CD4-positive, alpha-beta memory T cell (primary cell): Measurements from ENCODE around the gene LOXL3. TPM values are rescaled to one million over a fixed set of nuclear protein-coding genes. Genes with fewer than 3 reads are reported as not detected.

ENCODE experiments used
- CTCF ChIA-PET: fragments of 350-600 bp; sonication (Branson Sonifier 250); formaldehyde crosslinking; loops from one replicate; lab custom pipeline; 2021; ENCODE audit warnings: inconsistent platforms; ENCODE audit not compliant: partially characterized antibody; lab: Charles Lee
- POLR2A ChIA-PET: fragments of 350-600 bp; sonication (Branson Sonifier 250); formaldehyde crosslinking; loops from one replicate; lab custom pipeline; 2021; ENCODE audit not compliant: partially characterized antibody; lab: Charles Lee
- DNase-seq, 5 donors: peaks; one replicate each; pipeline versions ENCODE4 v3.0.0 to v3.0.0-alpha.2; 2020 to 2022; ENCODE audit warnings: mixed read lengths in 1 of 5
- H3K27ac ChIP-seq: one replicate; pipeline ENCODE4 v1.7.0; 2013; ENCODE audit warnings: low read depth, low read length
- H3K27me3 ChIP-seq: 2 replicates; pipeline ENCODE4 v1.7.0; 2013; ENCODE audit warnings: mild to moderate bottlenecking, low read length, moderate library complexity; ENCODE audit not compliant: insufficient read depth
- H3K36me3 ChIP-seq: 2 replicates; pipeline ENCODE4 v1.7.0; 2013; ENCODE audit warnings: mild to moderate bottlenecking, low read length, moderate library complexity; ENCODE audit not compliant: insufficient read depth
- H3K4me1 ChIP-seq: 2 replicates; pipeline ENCODE4 v1.7.0; 2013; ENCODE audit warnings: mild to moderate bottlenecking, low read length, moderate library complexity; ENCODE audit not compliant: insufficient read depth
- H3K4me3 ChIP-seq, 2 donors: one replicate each; pipeline ENCODE4 v1.7.0; 2013; ENCODE audit warnings: low read length in 2 of 2, mild to moderate bottlenecking in 1 of 2
- H3K9me3 ChIP-seq, 2 donors: one replicate each; pipeline ENCODE4 v1.7.0; 2013; ENCODE audit warnings: low read length in 2 of 2, control low read depth in 1 of 2; ENCODE audit not compliant: control insufficient read depth in 1 of 2
- H3K27ac Mint-ChIP-seq, 7 donors: one replicate each; pipeline ENCODE4 v1.8.0; 2020 to 2021; ENCODE audit warnings: mixed read lengths in 7 of 7, mild to moderate bottlenecking in 6 of 7, inconsistent platforms in 3 of 7, moderate library complexity in 3 of 7
- H3K27me3 Mint-ChIP-seq, 2 donors: one replicate each; pipeline ENCODE4 v1.8.0; 2020 to 2021; ENCODE audit warnings: mixed read lengths in 2 of 2
- H3K36me3 Mint-ChIP-seq, 2 donors: one replicate each; pipeline ENCODE4 v1.8.0; 2020 to 2021; ENCODE audit warnings: mixed read lengths in 2 of 2, inconsistent platforms in 1 of 2, mild to moderate bottlenecking in 1 of 2
- H3K4me1 Mint-ChIP-seq, 4 donors: one replicate each; pipeline ENCODE4 v1.8.0; 2020 to 2021; ENCODE audit warnings: mixed read lengths in 4 of 4, mild to moderate bottlenecking in 1 of 4
- H3K4me3 Mint-ChIP-seq, 8 donors: one replicate each; pipeline ENCODE4 v1.8.0; 2020 to 2021; ENCODE audit warnings: mixed read lengths in 8 of 8, mild to moderate bottlenecking in 7 of 8, moderate library complexity in 6 of 8, inconsistent platforms in 3 of 8
- H3K9me3 Mint-ChIP-seq, 8 donors: one replicate each; pipeline ENCODE4 v1.8.0; 2020 to 2021; ENCODE audit warnings: mixed read lengths in 8 of 8, mild to moderate bottlenecking in 5 of 8, inconsistent platforms in 3 of 8, moderate library complexity in 1 of 8
- intact Hi-C: fragments of 100-400 bp; cut with micrococcal nuclease; formaldehyde crosslinking; loops from one replicate; pipeline ENCODE4 v1.15.1; 2023
- polyA plus RNA-seq, 2 donors: library from polyadenylated mRNA; unstranded; fragments of 300-500 nt; fragmentation: Illumina TruSeq; gene quantifications; one replicate each; pipeline ENCODE4 v1.2.3, GENCODE V29; 2021
- total RNA-seq, 2 experiments: library from RNA; stranded (reverse); gene quantifications; one replicate each; pipeline ENCODE4 v1.2.3, GENCODE V29; 2021

The LOXL3 gene
- total and polyA plus RNA-seq, 4 experiments from 2014 or later: 0.25 to 0.32 TPM; not detected in 2

DNA sequence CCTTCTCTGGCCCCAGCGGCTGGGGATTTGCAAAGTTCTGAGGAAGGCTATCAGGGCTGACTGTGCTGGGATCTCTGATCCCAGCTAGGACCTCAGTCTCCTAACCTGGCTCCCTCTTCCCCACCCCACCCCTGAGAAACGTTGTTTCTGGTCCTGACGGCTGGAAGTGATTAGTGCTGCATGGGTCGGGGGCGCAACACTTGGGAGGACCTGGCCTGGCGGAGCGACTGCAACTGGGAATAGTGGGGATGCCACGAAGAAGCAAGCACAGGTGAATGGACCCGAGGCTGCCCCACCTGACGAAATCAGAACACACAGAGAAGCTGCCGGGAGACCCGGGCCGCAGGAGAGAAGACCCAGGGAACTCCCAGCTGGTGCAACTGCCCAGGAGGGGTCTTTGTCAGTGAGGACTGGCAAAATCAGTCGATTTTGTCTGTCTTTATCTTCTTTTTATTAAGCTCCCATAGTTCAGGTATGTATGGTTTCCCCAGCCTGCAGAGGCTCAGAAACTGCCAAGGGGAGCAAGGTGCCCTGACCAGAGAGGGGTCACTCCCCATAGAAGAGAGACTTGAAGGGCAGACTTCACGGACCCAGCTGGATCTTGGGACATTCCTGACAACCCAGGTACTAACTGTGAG, 53.7 kb downstream of the LOXL3 start:
- peak overlapping the region in 1 of 7 donors; percentile 30 for H3K27ac Mint-ChIP-seq
- H3K27ac ChIP-seq: no peak overlapping the region
- CTCF ChIA-PET: interaction anchor here (1.2 to 1.3 kb wide), 2 partner anchors 58 to 86 kb away, joined by 3 read pairs; no protein-coding TSS in a partner anchor
- peaks cover 24 to 58% of the 10 kb centered on the region in 2 donors for H3K27me3 Mint-ChIP-seq
- no peaks in the 10 kb centered on the region for H3K9me3 ChIP-seq
- H3K4me3 ChIP-seq: no peak overlapping the region
- peak overlapping the region in 6 of 8 donors; percentile 2 to 74 (median 44) for H3K4me3 Mint-ChIP-seq
- no peaks in the 10 kb centered on the region for H3K9me3 Mint-ChIP-seq
- DNase-seq: no peak
- peaks cover 41% of the 10 kb centered on the region for H3K27me3 ChIP-seq
- peaks cover 13 to 69% (median 43%) of the 10 kb centered on the region in 4 donors for H3K4me1 Mint-ChIP-seq
- H3K4me1 ChIP-seq: peaks cover 37% of the 10 kb centered on the region
- intact Hi-C loops: no loop called here
- peaks cover 6% of the 10 kb centered on the region for H3K36me3 ChIP-seq
- H3K36me3 Mint-ChIP-seq: peaks cover 10% of the 10 kb centered on the region in 2 donors
- POLR2A ChIA-PET: interaction anchor here (0.6 to 8.0 kb wide), 9 partner anchors 11 to 566 kb away, joined by 3 to 28 read pairs (median 6); partner anchors contain the start of genes AUP1, CCDC142, HTRA2 and MRPL53

DNA sequence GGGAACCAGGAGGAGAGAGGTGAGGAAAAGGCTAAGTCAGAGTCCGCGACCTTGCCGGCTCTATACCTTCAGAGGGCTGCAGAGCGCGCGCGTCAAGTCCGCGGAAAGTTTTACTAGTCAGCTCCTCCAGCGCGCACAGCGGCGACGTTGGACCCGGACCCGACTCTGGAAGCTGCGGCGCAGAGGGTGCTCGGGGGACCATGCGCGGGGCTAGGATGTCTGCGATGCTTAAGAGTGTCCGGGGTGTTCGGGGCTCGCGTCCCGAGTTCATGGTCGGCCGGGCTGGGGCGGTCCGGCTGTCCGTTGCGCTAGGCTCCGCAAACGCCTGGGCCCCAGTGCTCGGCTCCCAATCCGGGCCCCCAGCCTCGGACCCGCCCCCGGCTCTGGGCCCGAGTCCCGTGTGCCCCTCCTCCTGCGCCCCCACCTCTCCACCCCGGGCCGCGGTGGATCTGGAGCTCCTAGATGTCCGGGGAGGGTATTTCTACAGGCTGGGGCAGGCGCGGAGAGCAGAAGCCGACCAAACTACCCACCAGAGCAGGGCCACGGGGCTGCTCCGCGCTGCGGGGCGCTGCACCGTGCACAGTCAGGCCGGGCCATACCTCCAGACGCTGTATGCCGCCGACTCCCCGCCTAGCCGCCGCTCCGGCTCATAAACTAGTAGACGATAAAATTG, 54.3 kb downstream of the LOXL3 start, which contains the start of gene LBX2:
LBX2 (minus strand) TSS at position 337 of the 673 bp plus-strand sequence; CDS start at position 271, 66 bp downstream.
- H3K36me3 ChIP-seq: no peaks in the 10 kb centered on the region
- H3K4me1 ChIP-seq: peaks cover 37% of the 10 kb centered on the region
- Mint-ChIP-seq H3K27ac (peak within 1 kb of the TSS in 5 of 7 donors; percentile 30 to 63 (median 39)), H3K36me3 (peaks cover 3 to 4% of the 10 kb centered on the region in 2 donors), H3K9me3 (no peaks in the 10 kb centered on the region), H3K4me3 (peak within 1 kb of the TSS; percentile 78 to 96 (median 89)), H3K4me1 (peaks cover 12 to 63% (median 39%) of the 10 kb centered on the region in 4 donors), H3K27me3 (peaks cover 22 to 52% of the 10 kb centered on the region in 2 donors)
- POLR2A ChIA-PET: interaction anchor here (0.6 to 8.0 kb wide), 5 partner anchors 16 to 565 kb away, joined by 3 to 28 read pairs (median 7); partner anchors contain the start of genes CCDC142, MRPL53, TTC31 and WBP1
- intact Hi-C loops: no loop called here
- DNase-seq: no peak
- CTCF ChIA-PET: interaction anchor here (2.3 kb wide), 1 partner anchor 88 kb away, joined by 9 read pairs; no protein-coding TSS in a partner anchor
- H3K4me3 ChIP-seq: peak within 1 kb of the TSS; percentile 52 to 64
- peaks cover 39% of the 10 kb centered on the region for H3K27me3 ChIP-seq
- H3K9me3 ChIP-seq: no peaks in the 10 kb centered on the region
- H3K27ac ChIP-seq: no peak within 1 kb of the TSS

DNA sequence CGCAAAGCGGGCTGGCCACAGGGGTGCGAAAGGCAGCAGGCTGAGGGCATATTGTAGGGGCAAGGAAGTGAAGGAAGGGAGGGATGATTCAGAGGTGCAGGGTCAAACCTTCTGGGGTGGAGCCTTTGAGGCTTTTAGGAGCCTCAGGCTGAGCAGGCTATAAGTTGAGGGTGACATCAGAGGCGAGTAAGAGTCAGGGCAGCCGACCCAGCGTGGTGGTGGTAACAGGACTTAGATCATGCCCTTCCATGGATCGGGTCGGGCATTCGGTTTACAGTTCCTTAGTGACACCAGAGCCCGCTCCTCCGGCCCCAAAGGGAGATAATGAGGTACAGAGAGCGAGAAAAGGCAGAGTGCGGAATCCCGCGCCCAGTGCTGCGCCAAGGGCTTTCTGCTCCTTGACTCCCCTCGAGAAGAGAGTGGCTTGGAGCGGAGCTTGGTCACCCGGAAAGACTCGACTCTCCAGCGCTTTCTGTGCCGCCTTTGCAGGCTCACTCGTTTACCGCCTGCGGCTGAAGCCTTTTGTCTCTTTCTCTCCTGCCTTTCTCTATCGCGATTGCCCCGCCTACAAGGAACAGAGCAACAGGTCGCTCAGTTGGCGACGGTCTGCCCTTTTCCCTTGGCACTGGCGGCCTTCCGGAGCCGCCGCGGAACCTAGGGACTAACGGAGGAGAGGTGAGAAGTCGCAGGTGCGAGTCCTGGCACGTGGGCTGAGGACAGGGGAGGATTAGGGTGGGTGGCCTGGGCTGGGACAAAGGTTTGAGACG, 55.1 kb downstream of the LOXL3 start:
- intact Hi-C loops: no loop called here
- Mint-ChIP-seq H3K4me1 (peaks cover 10 to 56% (median 34%) of the 10 kb centered on the region in 4 donors), H3K27me3 (peaks cover 15 to 45% of the 10 kb centered on the region in 2 donors), H3K9me3 (no peaks in the 10 kb centered on the region), H3K4me3 (peak overlapping the region; percentile 78 to 96 (median 89)), H3K36me3 (peaks cover under 1 to 9% of the 10 kb centered on the region in 2 donors), H3K27ac (peak overlapping the region in 4 of 7 donors; percentile 32 to 63 (median 43))
- H3K36me3 ChIP-seq: peaks cover 7% of the 10 kb centered on the region
- no peaks in the 10 kb centered on the region for H3K9me3 ChIP-seq
- peak overlapping the region; percentile 52 to 64 for H3K4me3 ChIP-seq
- ChIA-PET CTCF (interaction anchor here (1.3 to 2.3 kb wide), 2 partner anchors 16 to 89 kb away, joined by 5 to 9 read pairs; partner anchors contain the start of genes CCDC142 and TTC31), POLR2A (interaction anchor here (0.9 to 8.0 kb wide), 7 partner anchors 9 to 40 kb away, joined by 3 to 28 read pairs (median 9); partner anchors contain the start of genes CCDC142, MRPL53, PCGF1 and TTC31)
- H3K27ac ChIP-seq: no peak overlapping the region
- peak in 3 of 5 donors; percentile 14 to 29 (median 19) for DNase-seq
- H3K4me1 ChIP-seq: peaks cover 36% of the 10 kb centered on the region
- H3K27me3 ChIP-seq: peaks cover 31% of the 10 kb centered on the region

DNA sequence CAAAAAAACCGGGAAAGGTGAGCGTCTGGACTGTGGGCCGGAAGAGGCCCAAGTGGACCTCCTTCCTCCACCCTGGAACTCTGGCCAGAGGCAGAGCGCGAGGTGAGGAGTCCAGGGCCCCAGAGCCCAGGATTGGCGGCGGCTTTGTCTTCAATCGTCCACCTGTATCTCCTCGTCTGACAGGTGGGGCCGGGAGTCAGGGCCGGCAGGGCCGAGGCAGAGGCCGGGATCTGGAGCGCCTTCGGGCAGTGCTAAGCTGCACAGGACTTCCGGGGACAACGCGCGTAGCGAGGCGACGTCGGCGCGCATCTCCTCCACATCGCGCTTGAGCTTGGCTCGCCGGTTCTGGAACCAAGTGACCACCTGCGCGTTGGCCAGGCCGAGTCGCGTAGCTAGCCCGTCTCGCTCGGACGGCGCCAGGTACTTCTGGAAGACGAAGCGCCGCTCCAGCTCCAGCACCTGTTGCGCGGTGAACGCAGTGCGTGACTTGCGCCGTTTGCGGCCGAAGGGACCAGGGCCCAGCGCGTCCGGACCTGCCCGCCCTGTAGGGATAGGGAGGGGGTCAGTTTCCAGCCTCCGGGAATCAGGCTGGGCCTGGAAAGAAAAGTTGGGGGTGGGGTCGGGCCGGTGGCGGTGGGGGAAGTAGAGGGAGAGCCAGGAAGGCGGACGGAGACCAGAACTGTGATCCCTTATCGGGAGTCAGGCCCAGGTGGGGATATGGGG, 55.8 kb downstream of the LOXL3 start:
- Histone ChIP-seq H3K27me3 (peaks cover 28% of the 10 kb centered on the region), H3K4me1 (peaks cover 29% of the 10 kb centered on the region), H3K4me3 (peak overlapping the region; percentile 52 to 64), H3K36me3 (peaks cover 14% of the 10 kb centered on the region), H3K9me3 (no peaks in the 10 kb centered on the region), H3K27ac (no peak overlapping the region)
- ChIA-PET POLR2A (interaction anchor here (0.6 to 8.0 kb wide), 8 partner anchors 9 to 76 kb away, joined by 3 to 28 read pairs (median 6); partner anchors contain the start of genes CCDC142, MRPL53, PCGF1 and TTC31), CTCF (interaction anchor here (1.3 to 2.3 kb wide), 2 partner anchors 15 to 90 kb away, joined by 5 to 9 read pairs; partner anchors contain the start of genes CCDC142 and TTC31)
- peaks cover 10 to 50% (median 29%) of the 10 kb centered on the region in 4 donors for H3K4me1 Mint-ChIP-seq
- H3K27me3 Mint-ChIP-seq: peaks cover 13 to 40% of the 10 kb centered on the region in 2 donors
- DNase-seq: peak in 1 of 5 donors; percentile 24
- H3K4me3 Mint-ChIP-seq: peak overlapping the region; percentile 78 to 96 (median 89)
- peaks cover 8 to 14% of the 10 kb centered on the region in 2 donors for H3K36me3 Mint-ChIP-seq
- intact Hi-C loops: no loop called here
- H3K27ac Mint-ChIP-seq: peak overlapping the region in 3 of 7 donors; percentile 39 to 63 (median 47)
- H3K9me3 Mint-ChIP-seq: no peaks in the 10 kb centered on the region

DNA sequence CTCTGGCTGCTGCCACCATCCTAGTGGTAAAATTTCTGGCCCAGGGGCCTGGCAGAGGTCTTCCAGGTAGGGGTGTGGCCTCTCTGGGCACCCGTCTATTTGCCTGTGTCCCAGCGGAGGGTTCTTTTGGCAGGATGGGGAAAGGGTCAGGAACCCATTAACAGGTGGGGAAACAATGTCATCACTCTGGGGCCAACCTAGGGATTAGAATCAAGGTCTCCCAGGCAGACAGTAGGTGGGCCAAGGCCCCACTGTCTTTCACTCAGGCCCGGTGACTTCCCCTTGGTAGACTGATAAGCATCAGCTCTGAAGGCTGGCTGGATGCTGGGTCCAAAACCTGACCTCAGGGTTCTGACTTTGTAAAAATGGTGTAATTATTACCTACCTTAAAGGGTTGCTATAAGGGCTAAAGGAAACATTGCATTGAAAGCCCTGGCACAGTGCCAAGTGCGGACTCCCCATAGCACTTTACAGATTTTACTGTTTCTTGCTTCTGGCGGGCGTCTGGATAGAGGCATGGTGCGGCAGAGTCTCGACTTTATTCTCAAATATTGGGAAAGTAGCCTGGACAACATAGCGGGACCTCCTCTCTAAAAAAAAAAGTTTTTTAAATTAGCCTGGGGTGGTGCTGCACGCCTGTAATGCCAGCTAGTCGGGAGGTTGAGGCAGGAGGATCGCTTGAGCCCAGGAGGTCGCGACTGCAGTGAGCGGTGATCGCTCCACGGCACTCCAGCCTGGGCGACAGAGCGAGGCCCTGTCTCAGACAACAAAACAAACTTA, 56.6 kb downstream of the LOXL3 start:
- peaks cover 20% of the 10 kb centered on the region for H3K27me3 ChIP-seq
- H3K4me3 ChIP-seq: peak overlapping the region in 1 of 2 donors; percentile 52
- H3K36me3 ChIP-seq: peaks cover 22% of the 10 kb centered on the region
- peak overlapping the region; percentile 70 to 96 (median 88) for H3K4me3 Mint-ChIP-seq
- peaks cover 10 to 43% (median 22%) of the 10 kb centered on the region in 4 donors for H3K4me1 Mint-ChIP-seq
- no peak overlapping the region for H3K27ac ChIP-seq
- H3K36me3 Mint-ChIP-seq: peaks cover 14 to 20% of the 10 kb centered on the region in 2 donors
- H3K27ac Mint-ChIP-seq: peak overlapping the region in 1 of 7 donors; percentile 31
- POLR2A ChIA-PET: interaction anchor here (0.6 to 8.0 kb wide), 10 partner anchors 9 to 505 kb away, joined by 3 to 28 read pairs (median 4); partner anchors contain the start of genes CCDC142, MRPL53, PCGF1 and TTC31
- intact Hi-C loops: no loop called here
- no peaks in the 10 kb centered on the region for H3K9me3 Mint-ChIP-seq
- peaks cover 21% of the 10 kb centered on the region for H3K4me1 ChIP-seq
- no peak for DNase-seq
- peaks cover 11 to 35% of the 10 kb centered on the region in 2 donors for H3K27me3 Mint-ChIP-seq
- CTCF ChIA-PET: interaction anchor here (1.3 to 2.3 kb wide), 2 partner anchors 15 to 91 kb away, joined by 5 to 9 read pairs; partner anchors contain the start of genes CCDC142 and TTC31
- no peaks in the 10 kb centered on the region for H3K9me3 ChIP-seq
